Measurements from ENCODE around the gene ALPP.
"Not testable (repeated sequence)": the region's sequence is repeated elsewhere in the genome, so short reads cannot be mapped to it uniquely, and the experiment has no call there.

The ALPP gene

GRCh38 chr2:232381204-232382031 is 2.9 kb downstream of the ALPP start:
- DNase-seq (ENCODE audit: low read depth): not testable (repeated sequence)

- no peak for DNase-seq (ENCODE audit: low read depth)
Measured at GRCh38 chr2:232382331-232383225, 4.0 kb downstream of the ALPP start.

GRCh38 chr2:232384466-232384865 is 5.9 kb downstream of the ALPP start:
- no peak for DNase-seq (ENCODE audit: low read depth)

GRCh38 chr2:232385058-232385457 is 6.5 kb downstream of the ALPP start:
- DNase-seq (ENCODE audit: low read depth): not testable (repeated sequence)

GRCh38 chr2:232385660-232386489 is 7.3 kb downstream of the ALPP start:
- DNase-seq (ENCODE audit: low read depth): no peak

GRCh38 chr2:232386490-232386739 is 7.9 kb downstream of the ALPP start:
- DNase-seq (ENCODE audit: low read depth): no peak

GRCh38 chr2:232386740-232387450 is 8.3 kb downstream of the ALPP start:
- DNase-seq (ENCODE audit: low read depth): no peak

GRCh38 chr2:232387451-232388171 is 9.1 kb downstream of the ALPP start:
- no peak for DNase-seq (ENCODE audit: low read depth)

- no peak for DNase-seq (ENCODE audit: low read depth)
Measured at GRCh38 chr2:232388324-232388891, 9.9 kb downstream of the ALPP start.

GRCh38 chr2:232389327-232389726 is 10.8 kb downstream of the ALPP start:
- no peak for DNase-seq (ENCODE audit: low read depth)

GRCh38 chr2:232390661-232391060 is 12.1 kb downstream of the ALPP start:
- DNase-seq (ENCODE audit: low read depth): no peak

GRCh38 chr2:232393556-232393955 is 15.0 kb downstream of the ALPP start:
- no peak for DNase-seq (ENCODE audit: low read depth)

GRCh38 chr2:232394431-232394830 is 15.9 kb downstream of the ALPP start:
- not testable (repeated sequence) for DNase-seq (ENCODE audit: low read depth)

GRCh38 chr2:232395586-232395985 is 17.0 kb downstream of the ALPP start:
- no peak for DNase-seq (ENCODE audit: low read depth)

GRCh38 chr2:232396683-232397082 is 18.1 kb downstream of the ALPP start:
- DNase-seq (ENCODE audit: low read depth): no peak

- no peak for DNase-seq (ENCODE audit: low read depth)
Measured at GRCh38 chr2:232398293-232399034, 19.9 kb downstream of the ALPP start.

GRCh38 chr2:232400256-232401015 is 21.9 kb downstream of the ALPP start:
- DNase-seq (ENCODE audit: low read depth): no peak

- no peak for DNase-seq (ENCODE audit: low read depth)
Measured at GRCh38 chr2:232402518-232402917, 24.0 kb downstream of the ALPP start.

GRCh38 chr2:232405943-232406510 is 27.5 kb downstream of the ALPP start:
- no peak for DNase-seq (ENCODE audit: low read depth)

All from activated T-cell treated with anti-CD3 and anti-CD28 coated beads for 1 hour (primary cell).